CD8-positive, alpha-beta memory T cell (primary cell): ENCODE results near the gene GRN. TPM values are rescaled to one million over a fixed set of nuclear protein-coding genes. Genes with fewer than 3 reads are reported as not detected.

Source experiments
- CTCF ChIA-PET: fragments of 350-600 bp; sonication (Branson Sonifier 250); formaldehyde crosslinking; loops from one replicate; lab custom pipeline; 2021; ENCODE audit warnings: antibody characterized with exemption; lab: Charles Lee
- POLR2A ChIA-PET: fragments of 350-600 bp; sonication (Branson Sonifier 250); formaldehyde crosslinking; loops from one replicate; lab custom pipeline; 2021; ENCODE audit warnings: antibody characterized with exemption; lab: Charles Lee
- DNase-seq, 5 donors: peaks; one replicate each; pipeline versions ENCODE4 v3.0.0 to v3.0.0-alpha.2; 2020 to 2022; ENCODE audit warnings: mixed read lengths in 1 of 5
- H3K27ac ChIP-seq: one replicate; pipeline ENCODE4 v1.7.0; 2013; ENCODE audit warnings: low read depth, mild to moderate bottlenecking, low read length, moderate library complexity
- H3K27me3 ChIP-seq: 2 replicates; pipeline ENCODE4 v1.7.0; 2013; ENCODE audit warnings: low read length, mild to moderate bottlenecking; ENCODE audit not compliant: insufficient read depth, poor library complexity, severe bottlenecking
- H3K36me3 ChIP-seq: 2 replicates; pipeline ENCODE4 v1.7.0; 2013; ENCODE audit warnings: mild to moderate bottlenecking, low read length, moderate library complexity; ENCODE audit not compliant: insufficient read depth
- H3K4me1 ChIP-seq: 2 replicates; pipeline ENCODE4 v1.7.0; 2013; ENCODE audit warnings: mild to moderate bottlenecking, low read length, moderate library complexity; ENCODE audit not compliant: insufficient read depth
- H3K4me3 ChIP-seq: 2 replicates; pipeline ENCODE4 v1.7.0; 2013; ENCODE audit warnings: mild to moderate bottlenecking, low read length
- H3K9me3 ChIP-seq: 2 replicates; pipeline ENCODE4 v1.7.0; 2013; ENCODE audit warnings: mild to moderate bottlenecking, low read length
- H3K27ac Mint-ChIP-seq, 8 donors: one replicate each; pipeline ENCODE4 v1.8.0; 2020 to 2021; ENCODE audit warnings: mixed read lengths in 8 of 8, mild to moderate bottlenecking in 6 of 8, inconsistent platforms in 3 of 8, moderate library complexity in 3 of 8
- H3K27me3 Mint-ChIP-seq, 2 donors: one replicate each; pipeline ENCODE4 v1.8.0; 2020 to 2021; ENCODE audit warnings: mixed read lengths in 2 of 2, mild to moderate bottlenecking in 1 of 2, moderate library complexity in 1 of 2
- H3K36me3 Mint-ChIP-seq, 3 donors: one replicate each; pipeline ENCODE4 v1.8.0; 2020 to 2021; ENCODE audit warnings: mixed read lengths in 3 of 3, inconsistent platforms in 1 of 3, mild to moderate bottlenecking in 1 of 3
- H3K4me1 Mint-ChIP-seq, 3 donors: one replicate each; pipeline ENCODE4 v1.8.0; 2020 to 2021; ENCODE audit warnings: mixed read lengths in 3 of 3, inconsistent platforms in 1 of 3, mild to moderate bottlenecking in 1 of 3
- H3K4me3 Mint-ChIP-seq, 7 donors: one replicate each; pipeline ENCODE4 v1.8.0; 2020 to 2021; ENCODE audit warnings: mixed read lengths in 7 of 7, mild to moderate bottlenecking in 6 of 7, moderate library complexity in 4 of 7, inconsistent platforms in 2 of 7
- H3K9me3 Mint-ChIP-seq, 5 donors: one replicate each; pipeline ENCODE4 v1.8.0; 2020 to 2022; ENCODE audit warnings: mixed read lengths in 5 of 5, mild to moderate bottlenecking in 3 of 5, moderate library complexity in 2 of 5, inconsistent platforms in 1 of 5
- polyA plus RNA-seq: library from polyadenylated mRNA; unstranded; fragments of 300-500 nt; fragmentation: Illumina TruSeq; gene quantifications from one replicate; pipeline ENCODE4 v1.2.3, GENCODE V29; 2021
- total RNA-seq, 2 experiments: library from RNA; stranded (reverse); gene quantifications; one replicate each; pipeline ENCODE4 v1.2.3, GENCODE V29; 2021

GRN gene
- total and polyA plus RNA-seq, 3 experiments from 2014 or later, result 48.7 to 56.4 (median 50.3) TPM

DNA sequence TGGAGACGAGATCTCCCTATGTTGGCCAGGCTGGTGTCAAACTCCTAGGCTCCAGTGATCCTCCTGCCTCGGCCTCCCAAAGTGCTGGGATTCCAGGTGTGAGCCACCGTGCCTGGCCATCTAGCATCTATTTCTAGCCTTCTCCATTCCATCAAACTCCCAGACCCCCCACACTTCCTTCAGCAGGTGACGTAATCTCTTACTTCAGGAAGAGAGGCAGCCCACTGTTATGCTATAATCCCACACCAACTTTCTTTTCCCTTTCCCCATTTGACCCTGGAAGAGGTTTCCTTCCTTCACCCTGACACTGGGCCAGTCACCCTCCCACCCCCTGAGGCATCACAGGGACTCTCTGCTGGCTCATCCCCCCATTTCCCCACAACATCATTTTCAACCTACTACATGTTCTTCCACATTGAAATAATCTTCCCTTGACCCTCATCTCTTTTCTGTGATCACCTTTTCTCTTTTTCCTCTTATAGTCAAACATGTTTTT lies 36.8 kb downstream of the GRN start:
- peaks cover 8% of the 10 kb centered on the region for H3K27me3 ChIP-seq

DNA sequence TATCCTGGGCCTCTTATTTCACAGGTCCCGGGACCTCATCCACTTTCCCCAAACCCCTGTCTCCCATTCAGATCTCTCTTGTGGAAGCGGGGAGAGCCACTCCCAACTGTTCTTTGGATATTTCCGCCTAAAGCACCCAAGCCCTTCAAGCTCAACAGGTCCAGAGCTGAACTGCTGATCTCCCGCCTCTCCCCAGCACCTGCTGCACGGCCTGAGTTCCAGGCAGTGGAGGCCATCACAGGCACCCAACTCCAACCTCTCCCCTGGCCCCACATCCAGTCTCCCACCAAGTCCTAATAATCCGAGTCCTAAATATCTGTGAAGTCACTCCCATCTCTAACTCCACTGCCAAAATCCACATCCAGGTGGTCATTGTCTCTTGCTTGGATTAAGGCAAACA lies 37.8 kb downstream of the GRN start:
- peaks cover 16 to 41% of the 10 kb centered on the region in 2 donors for H3K27me3 Mint-ChIP-seq
- H3K36me3 Mint-ChIP-seq, result no peaks in the 10 kb centered on the region
- CTCF ChIA-PET, result no interaction called here

More for the DNA sequence above, 36.8 kb downstream of the GRN start:
- Histone ChIP-seq H3K36me3 (no peaks in the 10 kb centered on the region), H3K4me3 (no peak overlapping the region), H3K9me3 (no peaks in the 10 kb centered on the region), H3K4me1 (peaks cover 10% of the 10 kb centered on the region), H3K27ac (no peak overlapping the region)
- CTCF ChIA-PET, result interaction anchor here (0.6 kb wide), 1 partner anchor 12 kb away, joined by 3 read pairs; no protein-coding TSS in a partner anchor
- POLR2A ChIA-PET, result no interaction called here
- Mint-ChIP-seq H3K36me3 (no peaks in the 10 kb centered on the region), H3K27me3 (peaks cover 15 to 44% of the 10 kb centered on the region in 2 donors), H3K4me1 (peaks cover 9 to 22% (median 15%) of the 10 kb centered on the region in 3 donors), H3K9me3 (no peaks in the 10 kb centered on the region), H3K4me3 (no peak overlapping the region), H3K27ac (no peak overlapping the region)
- DNase-seq, result no peak

DNA sequence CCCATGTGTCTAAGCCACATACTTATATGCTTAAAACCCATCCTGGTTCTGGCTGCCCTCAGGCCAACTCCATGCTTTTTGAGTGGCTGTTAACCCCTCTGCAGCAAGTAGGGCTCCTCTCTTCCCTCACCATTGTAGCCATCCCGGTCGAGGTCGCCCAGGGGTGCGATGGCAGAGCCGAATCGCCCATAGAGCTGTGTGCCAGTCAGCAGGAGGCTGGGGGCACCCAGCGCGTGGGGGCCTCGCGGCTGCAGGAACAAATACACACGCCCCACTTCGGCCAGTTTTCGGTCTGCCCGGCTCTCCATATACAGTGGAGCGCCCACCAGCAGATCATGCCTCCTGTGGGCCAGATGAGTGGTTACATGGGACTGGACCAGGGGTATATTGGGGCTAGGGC lies 38.3 kb downstream of the GRN start:
- no peak for DNase-seq
- POLR2A ChIA-PET, result no interaction called here
- no peaks in the 10 kb centered on the region for H3K9me3 ChIP-seq
- Mint-ChIP-seq H3K4me3 (no peak overlapping the region), H3K9me3 (no peaks in the 10 kb centered on the region), H3K36me3 (no peaks in the 10 kb centered on the region), H3K27ac (peak overlapping the region in 1 of 8 donors; percentile 35), H3K27me3 (peaks cover 18 to 43% of the 10 kb centered on the region in 2 donors), H3K4me1 (peaks cover 10 to 25% (median 15%) of the 10 kb centered on the region in 3 donors)
- no peak overlapping the region for H3K27ac ChIP-seq
- peaks cover 8% of the 10 kb centered on the region for H3K27me3 ChIP-seq
- H3K4me1 ChIP-seq, result peaks cover 10% of the 10 kb centered on the region
- no peaks in the 10 kb centered on the region for H3K36me3 ChIP-seq
- CTCF ChIA-PET, result no interaction called here
- no peak overlapping the region for H3K4me3 ChIP-seq

More for the DNA sequence above, 37.8 kb downstream of the GRN start:
- H3K27me3 ChIP-seq, result peaks cover 8% of the 10 kb centered on the region
- peaks cover 10% of the 10 kb centered on the region for H3K4me1 ChIP-seq
- H3K4me1 Mint-ChIP-seq, result peaks cover 10 to 24% (median 15%) of the 10 kb centered on the region in 3 donors
- H3K9me3 Mint-ChIP-seq, result no peaks in the 10 kb centered on the region
- no peaks in the 10 kb centered on the region for H3K9me3 ChIP-seq
- H3K4me3 Mint-ChIP-seq, result no peak overlapping the region
- POLR2A ChIA-PET, result no interaction called here
- no peak overlapping the region for H3K4me3 ChIP-seq
- DNase-seq, result no peak
- H3K36me3 ChIP-seq, result no peaks in the 10 kb centered on the region
- no peak overlapping the region for H3K27ac ChIP-seq
- peak overlapping the region in 1 of 8 donors; percentile 35 for H3K27ac Mint-ChIP-seq

GRCh38 chr17:44383861-44384260 lies 38.8 kb downstream of the GRN start:
- Histone ChIP-seq H3K27ac (no peak overlapping the region), H3K4me1 (peaks cover 10% of the 10 kb centered on the region), H3K9me3 (no peaks in the 10 kb centered on the region), H3K4me3 (no peak overlapping the region), H3K27me3 (peaks cover 8% of the 10 kb centered on the region), H3K36me3 (no peaks in the 10 kb centered on the region)
- ChIA-PET POLR2A (no interaction called here), CTCF (no interaction called here)
- Mint-ChIP-seq H3K4me3 (no peak overlapping the region), H3K4me1 (peaks cover 10 to 25% (median 15%) of the 10 kb centered on the region in 3 donors), H3K27me3 (peaks cover 18 to 39% of the 10 kb centered on the region in 2 donors), H3K36me3 (no peaks in the 10 kb centered on the region), H3K27ac (no peak overlapping the region), H3K9me3 (no peaks in the 10 kb centered on the region)
- DNase-seq, result no peak

DNA sequence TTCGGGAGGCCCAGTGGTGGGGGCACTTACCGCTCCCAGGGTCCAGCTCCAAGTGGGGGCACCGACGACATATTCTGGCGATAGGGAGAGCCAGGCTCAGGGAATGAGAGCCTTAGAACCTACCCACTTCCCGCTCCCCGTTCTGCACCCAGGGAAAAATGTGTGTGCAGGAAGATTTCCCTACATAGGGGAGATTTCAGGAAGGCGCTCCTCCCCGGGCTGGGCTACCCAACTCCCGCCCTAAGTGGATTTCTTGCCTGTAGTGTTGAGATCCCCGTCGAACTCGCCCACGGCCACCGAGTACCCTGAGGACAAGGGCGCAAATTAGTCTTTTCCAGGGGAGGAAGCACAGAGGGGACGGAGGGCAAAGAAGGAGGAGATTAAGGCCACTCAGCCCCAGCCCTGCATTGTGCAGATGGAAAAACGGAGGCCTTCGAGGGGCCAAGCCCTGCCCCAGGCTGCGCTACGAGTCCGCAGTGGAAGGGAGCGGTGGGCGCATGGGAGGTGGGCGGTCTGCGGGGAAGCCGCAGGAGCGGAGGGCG lies 39.2 kb downstream of the GRN start:
- peak overlapping the region; percentile 45 for H3K4me3 ChIP-seq
- POLR2A ChIA-PET, result no interaction called here
- Mint-ChIP-seq H3K27me3 (peaks cover 21 to 41% of the 10 kb centered on the region in 2 donors), H3K9me3 (no peaks in the 10 kb centered on the region), H3K4me1 (peaks cover 11 to 25% (median 15%) of the 10 kb centered on the region in 3 donors), H3K27ac (peak overlapping the region in 1 of 8 donors; percentile 63), H3K4me3 (peak overlapping the region in 5 of 7 donors; percentile 58 to 82 (median 75)), H3K36me3 (no peaks in the 10 kb centered on the region)
- H3K27ac ChIP-seq, result no peak overlapping the region
- no peak for DNase-seq
- H3K9me3 ChIP-seq, result no peaks in the 10 kb centered on the region
- H3K36me3 ChIP-seq, result no peaks in the 10 kb centered on the region
- peaks cover 8% of the 10 kb centered on the region for H3K27me3 ChIP-seq
- CTCF ChIA-PET, result no interaction called here
- H3K4me1 ChIP-seq, result peaks cover 10% of the 10 kb centered on the region

DNA sequence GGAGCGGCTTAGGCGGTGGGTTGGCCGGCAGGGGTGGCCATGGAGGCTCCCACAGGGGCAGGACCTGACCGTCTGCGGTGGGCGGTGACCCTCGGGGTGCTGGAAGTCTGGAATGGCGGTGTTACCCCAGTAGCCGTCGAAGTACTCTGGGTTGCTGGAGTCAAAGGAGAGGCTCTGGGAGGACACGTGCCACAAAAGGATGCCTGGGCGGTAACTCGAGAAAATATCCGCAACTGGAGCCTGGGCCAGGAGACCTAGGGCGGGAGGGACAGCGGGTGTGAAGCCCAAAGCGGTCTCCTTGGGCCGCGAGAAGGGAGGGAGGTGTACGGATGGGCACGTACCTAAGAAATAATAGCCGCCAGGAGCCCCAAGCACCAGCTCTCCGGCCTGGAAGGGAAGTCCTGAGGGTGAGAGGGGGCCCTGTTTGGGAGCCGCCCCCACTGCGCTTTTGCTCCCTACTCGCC lies 39.8 kb downstream of the GRN start:
- peak overlapping the region; percentile 45 for H3K4me3 ChIP-seq
- peaks cover 24 to 41% of the 10 kb centered on the region in 2 donors for H3K27me3 Mint-ChIP-seq
- peaks cover 8% of the 10 kb centered on the region for H3K27me3 ChIP-seq
- H3K36me3 Mint-ChIP-seq, result no peaks in the 10 kb centered on the region
- H3K4me3 Mint-ChIP-seq, result peak overlapping the region; percentile 56 to 87 (median 75)
- no peaks in the 10 kb centered on the region for H3K9me3 ChIP-seq
- no peak overlapping the region for H3K27ac ChIP-seq
- ChIA-PET CTCF (no interaction called here), POLR2A (no interaction called here)
- H3K27ac Mint-ChIP-seq, result peak overlapping the region in 2 of 8 donors; percentile 33 to 37
- peaks cover 13 to 30% (median 15%) of the 10 kb centered on the region in 3 donors for H3K4me1 Mint-ChIP-seq
- no peaks in the 10 kb centered on the region for H3K9me3 Mint-ChIP-seq
- no peak for DNase-seq
- no peaks in the 10 kb centered on the region for H3K36me3 ChIP-seq
- peaks cover 10% of the 10 kb centered on the region for H3K4me1 ChIP-seq

DNA sequence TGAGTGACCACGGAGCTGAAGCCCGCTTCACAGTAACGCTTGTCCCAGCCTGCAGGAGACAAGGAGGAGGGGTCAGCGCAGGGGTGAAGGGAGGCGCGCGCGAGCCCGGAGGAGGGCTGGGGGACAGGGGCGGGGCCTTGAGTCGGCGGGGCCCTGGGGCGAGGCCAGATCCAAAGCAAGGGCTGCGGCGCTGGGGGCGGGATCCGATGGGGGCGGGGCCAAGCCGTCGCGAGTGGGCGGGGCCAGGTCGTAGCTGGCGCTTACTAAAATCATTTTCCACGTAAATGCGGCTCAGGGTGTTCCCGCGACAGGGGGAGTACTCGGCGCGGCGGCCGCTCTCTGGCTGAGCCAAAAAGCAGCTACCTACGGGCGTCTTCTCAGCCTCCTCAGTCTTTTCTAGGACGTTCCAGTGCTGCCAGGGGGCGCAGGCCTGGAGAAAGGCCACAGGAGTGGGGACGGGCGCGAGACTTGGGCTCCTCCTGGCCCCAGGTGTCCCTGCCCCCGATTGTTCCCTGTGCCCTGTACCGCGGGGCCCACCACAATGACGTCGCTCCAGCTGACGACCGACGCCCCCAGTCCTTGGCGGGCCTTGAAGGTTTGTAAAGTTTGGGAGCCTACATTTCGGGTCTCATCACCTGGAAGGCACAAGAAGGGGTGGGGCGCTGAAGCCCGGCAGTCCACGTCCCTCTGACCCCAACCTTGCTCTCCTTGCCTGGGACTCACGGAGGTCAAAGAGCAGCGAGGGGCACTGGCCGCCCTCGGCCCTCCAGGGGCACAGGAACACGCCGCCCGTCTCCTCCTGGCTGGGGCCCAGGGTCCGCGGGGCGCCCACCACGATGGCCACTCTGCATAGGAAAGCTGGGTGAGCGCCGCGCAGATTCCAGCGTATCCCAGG lies 40.4 kb downstream of the GRN start:
- Histone ChIP-seq H3K27ac (peak overlapping the region; percentile 54), H3K36me3 (no peaks in the 10 kb centered on the region), H3K9me3 (no peaks in the 10 kb centered on the region), H3K4me3 (peak overlapping the region; percentile 61), H3K27me3 (peaks cover 8% of the 10 kb centered on the region), H3K4me1 (peaks cover 10% of the 10 kb centered on the region)
- Mint-ChIP-seq H3K9me3 (no peaks in the 10 kb centered on the region), H3K36me3 (no peaks in the 10 kb centered on the region), H3K4me3 (peak overlapping the region; percentile 63 to 87 (median 76)), H3K27me3 (peaks cover 24 to 41% of the 10 kb centered on the region in 2 donors), H3K27ac (peak overlapping the region in 2 of 8 donors; percentile 33 to 60), H3K4me1 (peaks cover 13 to 30% (median 15%) of the 10 kb centered on the region in 3 donors)
- ChIA-PET CTCF (no interaction called here), POLR2A (no interaction called here)
- DNase-seq, result peak; percentile 68 to 81 (median 76)

DNA sequence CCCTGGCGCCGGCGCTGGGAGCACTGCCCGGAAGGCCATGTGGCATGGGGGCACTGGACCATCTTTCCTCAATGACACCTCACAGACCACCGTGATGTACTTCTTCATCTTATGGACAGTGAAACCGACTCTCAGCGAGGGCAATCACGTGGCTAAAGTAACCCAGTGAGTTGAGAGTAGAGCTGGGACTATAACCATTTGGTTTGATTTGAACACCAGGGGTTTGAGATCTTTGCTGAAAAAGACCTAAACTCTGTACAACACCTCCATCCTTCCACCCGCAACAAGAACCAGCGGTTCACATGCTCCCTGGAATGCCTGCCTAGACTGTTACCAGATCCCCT lies 41.1 kb downstream of the GRN start:
- ChIA-PET CTCF (no interaction called here), POLR2A (no interaction called here)
- peaks cover 10% of the 10 kb centered on the region for H3K4me1 ChIP-seq
- H3K4me3 ChIP-seq, result peak overlapping the region; percentile 61
- no peak overlapping the region for H3K27ac ChIP-seq
- Mint-ChIP-seq H3K4me1 (peaks cover 13 to 30% (median 15%) of the 10 kb centered on the region in 3 donors), H3K9me3 (no peaks in the 10 kb centered on the region), H3K27ac (peak overlapping the region in 3 of 8 donors; percentile 30 to 66 (median 60)), H3K27me3 (peaks cover 24 to 41% of the 10 kb centered on the region in 2 donors), H3K36me3 (no peaks in the 10 kb centered on the region), H3K4me3 (peak overlapping the region; percentile 56 to 87 (median 76))
- no peaks in the 10 kb centered on the region for H3K36me3 ChIP-seq
- H3K9me3 ChIP-seq, result no peaks in the 10 kb centered on the region
- DNase-seq, result no peak
- peaks cover 8% of the 10 kb centered on the region for H3K27me3 ChIP-seq
